HG02623 (cell line): ENCODE data around the gene STK39.

Experiments used
- ATAC-seq: cut with Tn5 transposase; IDR thresholded peaks from one replicate; pipeline ENCODE4 v1.9.1; 2021; ENCODE audit warnings: moderate library complexity; ENCODE audit not compliant: unreplicated experiment

Gene STK39

DNA sequence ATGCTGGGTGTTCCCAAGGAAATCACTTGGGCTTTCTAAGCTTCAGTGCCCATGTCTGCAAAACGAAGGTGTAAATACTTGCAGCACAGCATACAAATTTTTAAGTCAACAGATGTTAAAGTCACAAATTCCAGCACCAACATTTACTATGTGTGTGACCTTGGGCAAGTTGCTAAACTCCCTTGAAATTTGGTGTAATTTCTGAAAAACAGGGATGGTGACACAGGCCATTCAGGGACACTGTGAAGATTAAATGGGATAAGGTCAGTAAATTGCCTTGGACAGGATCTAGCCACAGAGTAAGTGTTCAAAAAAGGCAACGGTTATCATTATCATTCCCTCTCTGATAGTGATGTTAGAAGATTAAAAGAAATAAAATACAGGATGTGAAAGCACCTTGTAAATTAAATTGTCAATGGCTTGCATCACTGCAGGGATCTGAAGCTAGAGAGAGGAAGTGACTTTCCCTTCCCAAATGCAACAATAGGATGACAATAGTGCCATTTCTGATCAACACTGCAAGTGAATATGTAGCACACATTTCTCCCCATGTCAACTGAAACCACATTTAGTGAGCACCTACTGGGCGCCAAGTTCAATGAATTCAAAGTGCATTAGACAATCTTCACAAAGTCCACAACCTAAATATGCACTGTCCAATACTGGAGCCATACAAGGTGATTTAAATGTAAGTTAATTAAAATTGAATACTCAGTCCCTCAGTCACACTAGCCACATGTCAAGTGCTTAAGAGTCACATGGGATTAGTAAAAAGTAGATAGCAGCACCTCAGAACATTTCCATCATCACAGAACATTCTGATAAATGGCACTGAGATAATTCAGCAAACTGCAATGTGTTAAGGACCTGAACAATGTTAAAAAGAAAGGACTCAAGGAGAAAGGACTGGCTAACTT, 81.2 kb downstream of the STK39 start:
- ATAC-seq: no peak

DNA sequence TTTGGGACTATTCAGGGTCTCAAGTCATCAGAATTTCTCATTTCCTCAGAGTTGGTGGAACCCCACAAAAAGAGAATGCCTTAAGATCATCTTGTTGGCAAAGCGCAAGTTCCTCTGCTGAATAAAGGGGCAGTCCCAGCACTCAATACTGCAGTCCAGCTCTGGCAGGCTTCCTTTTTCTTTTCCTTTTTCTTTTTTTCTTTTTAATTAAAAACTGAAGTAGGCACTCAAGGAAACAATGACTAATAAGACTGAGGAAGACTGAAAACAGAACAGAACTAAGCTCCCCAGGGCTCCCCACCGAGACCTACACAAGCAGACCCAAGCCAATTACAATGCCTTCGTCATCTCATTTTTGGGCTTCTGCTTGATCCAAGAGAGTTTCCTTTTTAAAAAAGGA, 82.0 kb downstream of the STK39 start:
- no peak for ATAC-seq

DNA sequence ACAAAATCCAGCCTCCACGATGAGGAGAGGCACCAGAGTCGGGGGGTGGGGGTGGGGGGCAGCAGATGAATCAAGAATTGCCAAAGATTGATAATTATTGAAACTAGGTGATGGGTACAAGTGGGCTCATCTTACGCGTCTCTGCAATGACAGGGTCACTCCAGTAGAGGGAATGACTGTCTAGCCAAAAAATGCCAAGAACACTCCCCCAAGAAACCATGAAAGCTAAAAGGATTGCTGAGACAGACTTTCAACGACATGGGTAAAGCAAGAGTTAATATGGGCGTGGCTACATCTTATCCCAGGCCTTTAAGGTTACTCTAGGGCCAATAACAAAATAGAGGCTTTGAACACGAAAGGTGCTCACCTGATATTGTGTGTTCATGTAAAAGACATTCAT, 86.5 kb downstream of the STK39 start:
- no peak for ATAC-seq

DNA sequence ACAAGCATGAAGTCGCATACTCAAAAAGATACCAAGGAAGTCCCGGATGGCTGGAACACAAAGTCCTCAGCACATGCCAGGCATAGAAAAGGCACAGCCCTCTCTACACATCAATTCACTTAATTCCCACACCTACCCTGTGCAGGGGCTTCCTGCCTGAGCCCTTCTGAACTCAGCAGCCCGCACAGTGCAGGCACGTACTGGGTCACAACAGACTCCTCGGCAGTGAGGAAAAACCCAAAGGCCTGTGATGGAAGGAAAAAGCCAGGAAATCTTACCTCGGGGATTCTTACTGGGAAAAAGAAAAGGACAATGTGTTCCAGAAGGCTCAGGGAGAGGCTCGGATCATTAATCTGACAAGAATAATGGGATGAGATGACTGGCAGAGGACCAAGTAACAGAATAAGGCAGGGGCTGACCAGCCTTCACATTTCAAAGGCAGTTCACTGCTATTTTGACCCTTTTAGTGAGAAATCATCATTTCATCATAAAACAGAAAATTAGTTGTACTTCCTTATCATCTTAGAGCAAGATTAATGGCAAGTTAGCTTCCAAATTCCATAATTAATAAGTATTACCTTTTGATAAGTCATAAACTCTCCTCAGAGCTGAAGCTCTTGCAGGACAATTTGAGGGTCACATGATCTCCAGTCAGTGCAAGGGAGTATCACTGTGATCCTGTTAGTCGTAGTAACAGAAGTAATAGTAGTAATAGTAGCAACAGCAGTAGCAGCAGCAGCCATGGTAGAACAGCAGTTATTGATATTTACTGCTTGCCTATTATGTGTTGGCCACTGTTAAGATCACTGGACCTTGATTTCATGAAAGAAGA, 87.4 kb downstream of the STK39 start:
- ATAC-seq: no peak

DNA sequence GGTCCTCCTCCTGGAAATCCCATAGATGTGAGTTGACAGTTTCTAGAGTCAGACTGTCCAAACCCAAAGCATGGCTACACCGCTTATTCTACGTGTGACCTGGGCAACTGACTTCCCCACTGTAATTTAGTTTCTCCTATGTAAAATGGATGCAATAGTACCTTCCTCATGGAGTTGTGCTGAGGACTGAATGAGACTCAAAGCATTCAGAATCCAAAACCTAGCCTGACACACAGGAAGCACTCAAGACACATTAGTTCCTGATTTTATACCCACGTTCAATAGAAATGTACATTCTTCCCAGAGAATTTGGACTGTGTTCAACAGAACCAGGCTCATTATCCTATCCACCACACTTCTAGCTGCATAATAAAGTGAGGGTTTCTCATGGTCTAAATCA, 88.8 kb downstream of the STK39 start:
- no peak for ATAC-seq

DNA sequence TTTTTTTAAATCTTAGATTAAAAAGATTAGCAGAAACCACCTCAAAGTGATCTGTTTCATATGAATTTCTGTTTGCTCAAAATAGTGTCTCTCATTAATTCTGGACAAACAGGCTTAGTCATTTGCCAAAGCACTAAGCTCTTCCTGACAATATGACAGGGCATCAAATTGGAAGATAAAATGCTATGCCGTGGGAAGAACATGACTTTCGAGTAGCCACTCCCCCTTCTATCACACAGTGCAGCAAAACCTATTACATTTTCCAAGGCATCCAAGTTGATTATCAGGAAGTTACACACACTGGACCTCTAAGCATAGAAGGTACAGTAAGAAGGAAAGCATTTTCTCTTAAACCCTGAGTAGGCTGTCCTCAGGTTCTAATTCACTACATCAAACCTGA, 89.5 kb downstream of the STK39 start:
- ATAC-seq: no peak

DNA sequence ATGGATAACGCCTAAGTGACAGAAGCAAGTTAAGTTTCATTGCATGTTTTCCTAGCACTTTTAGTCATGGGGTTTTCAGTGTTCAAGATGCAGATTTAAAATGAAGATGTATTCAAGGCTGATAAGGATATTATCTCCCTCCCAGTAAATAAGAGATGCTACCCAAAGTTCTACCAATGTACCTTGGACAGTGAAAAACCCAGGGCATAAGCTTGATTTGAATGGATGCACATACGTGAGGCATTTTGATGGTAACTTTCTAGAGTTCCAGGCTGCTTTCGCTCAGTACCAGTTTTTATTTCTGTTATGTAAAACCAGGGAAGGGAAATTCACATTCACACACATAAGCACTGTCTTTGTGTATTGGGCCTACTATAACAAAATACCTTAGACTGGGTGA, 90.3 kb downstream of the STK39 start:
- ATAC-seq: no peak

DNA sequence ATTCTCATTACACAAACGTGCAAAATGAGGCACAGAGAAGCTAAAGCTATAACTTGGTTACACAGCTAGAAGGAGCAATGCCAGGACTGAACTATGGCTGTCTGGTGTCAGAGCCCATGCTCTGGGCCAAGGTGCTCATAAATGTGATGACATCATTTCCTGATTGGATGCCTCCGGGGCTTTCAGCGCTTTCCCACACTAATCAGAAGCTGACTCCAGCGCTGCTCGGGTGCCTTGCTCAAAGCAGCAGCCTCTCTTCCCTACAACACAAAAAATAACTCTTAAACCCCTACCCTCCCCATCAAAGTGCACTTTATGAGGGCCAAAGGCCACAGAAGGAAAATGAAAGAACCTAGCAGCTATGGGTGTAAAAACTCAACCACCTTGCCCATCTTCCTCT, 90.7 kb downstream of the STK39 start:
- no peak for ATAC-seq

DNA sequence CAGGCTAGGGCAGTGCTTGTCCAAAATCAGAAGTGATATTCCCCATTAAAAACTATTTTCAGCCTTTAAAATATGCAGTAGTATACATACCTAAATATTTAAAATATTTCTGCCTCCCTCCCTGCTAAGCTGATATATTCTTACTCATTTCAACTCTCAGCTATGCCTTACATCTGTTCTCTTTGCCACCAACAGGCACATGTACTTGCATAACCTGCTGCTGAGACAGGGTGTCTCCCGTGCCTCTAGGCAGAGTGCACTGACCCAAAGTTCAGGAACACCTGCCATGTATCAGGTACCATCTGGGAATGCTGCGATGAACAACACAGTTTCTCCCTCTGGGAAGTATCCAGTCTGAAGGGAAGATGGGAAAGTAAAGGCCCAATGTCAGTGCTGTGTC, 91.7 kb downstream of the STK39 start:
- no peak for ATAC-seq

DNA sequence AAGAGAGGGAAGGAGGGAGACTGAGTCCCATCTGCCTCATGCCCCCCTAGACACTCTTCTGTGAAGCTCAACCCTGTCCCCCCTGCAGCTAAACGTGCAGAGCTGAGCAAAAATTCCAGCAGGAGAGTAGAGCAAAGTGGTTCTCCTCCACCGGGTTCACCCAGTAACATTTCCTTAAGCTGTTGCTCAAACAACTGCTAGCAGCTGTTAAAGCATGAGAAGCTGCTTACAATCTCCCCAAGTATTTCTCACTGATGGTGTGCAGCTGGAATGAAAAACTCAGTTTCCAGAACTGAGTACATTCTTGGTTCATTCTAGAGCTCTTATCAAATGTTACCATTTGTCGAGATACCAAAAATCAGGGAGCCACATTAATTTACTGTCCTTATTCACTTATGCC, 92.3 kb downstream of the STK39 start:
- ATAC-seq: no peak

DNA sequence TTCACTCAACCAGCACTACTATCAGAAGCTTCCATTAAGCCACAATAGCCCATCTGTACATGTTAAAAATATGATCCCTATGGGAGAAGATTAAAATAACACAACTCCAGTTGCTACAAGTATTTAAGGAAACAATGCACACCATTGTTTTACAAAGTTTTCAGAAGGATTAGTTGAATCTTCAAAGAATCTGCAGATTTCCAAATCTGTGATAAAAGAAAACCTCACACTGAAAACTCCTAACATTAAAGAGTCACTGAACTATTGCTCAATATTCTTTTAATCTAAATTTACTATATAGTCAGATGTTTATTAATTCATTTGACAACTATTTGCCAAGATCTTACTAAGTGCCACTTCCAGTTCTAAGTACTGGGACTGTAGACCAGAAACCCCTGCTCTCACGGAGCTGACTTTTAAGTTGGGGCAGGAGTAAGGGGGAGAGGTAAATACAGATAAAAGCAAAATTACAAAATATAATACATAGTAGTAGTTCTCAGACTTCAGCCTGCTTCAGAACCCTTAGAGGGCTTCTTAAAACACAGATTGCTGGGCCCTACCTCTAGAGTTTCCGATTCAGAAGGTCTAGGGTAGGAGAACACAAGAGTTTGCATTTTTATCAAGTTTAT, 94.4 kb downstream of the STK39 start:
- ATAC-seq: no peak

DNA sequence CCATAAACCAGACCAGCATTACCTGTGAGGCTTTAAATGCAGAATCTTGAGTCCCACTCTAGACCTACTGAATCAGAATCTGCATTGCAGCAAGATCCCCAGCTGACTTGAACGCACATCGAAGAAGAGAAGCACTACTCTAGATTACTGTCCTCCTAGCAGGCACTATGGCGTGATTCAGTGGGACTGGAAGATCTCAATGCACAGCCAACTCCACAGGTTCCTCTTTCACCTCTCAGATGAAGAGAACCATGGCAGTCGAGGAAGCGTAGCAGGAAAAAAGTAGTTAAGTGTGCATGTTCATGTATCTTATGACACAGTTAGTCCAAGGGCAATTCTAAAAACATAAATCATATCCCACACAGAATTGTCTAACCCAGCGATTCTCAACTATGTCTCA, 97.4 kb downstream of the STK39 start:
- no peak for ATAC-seq

DNA sequence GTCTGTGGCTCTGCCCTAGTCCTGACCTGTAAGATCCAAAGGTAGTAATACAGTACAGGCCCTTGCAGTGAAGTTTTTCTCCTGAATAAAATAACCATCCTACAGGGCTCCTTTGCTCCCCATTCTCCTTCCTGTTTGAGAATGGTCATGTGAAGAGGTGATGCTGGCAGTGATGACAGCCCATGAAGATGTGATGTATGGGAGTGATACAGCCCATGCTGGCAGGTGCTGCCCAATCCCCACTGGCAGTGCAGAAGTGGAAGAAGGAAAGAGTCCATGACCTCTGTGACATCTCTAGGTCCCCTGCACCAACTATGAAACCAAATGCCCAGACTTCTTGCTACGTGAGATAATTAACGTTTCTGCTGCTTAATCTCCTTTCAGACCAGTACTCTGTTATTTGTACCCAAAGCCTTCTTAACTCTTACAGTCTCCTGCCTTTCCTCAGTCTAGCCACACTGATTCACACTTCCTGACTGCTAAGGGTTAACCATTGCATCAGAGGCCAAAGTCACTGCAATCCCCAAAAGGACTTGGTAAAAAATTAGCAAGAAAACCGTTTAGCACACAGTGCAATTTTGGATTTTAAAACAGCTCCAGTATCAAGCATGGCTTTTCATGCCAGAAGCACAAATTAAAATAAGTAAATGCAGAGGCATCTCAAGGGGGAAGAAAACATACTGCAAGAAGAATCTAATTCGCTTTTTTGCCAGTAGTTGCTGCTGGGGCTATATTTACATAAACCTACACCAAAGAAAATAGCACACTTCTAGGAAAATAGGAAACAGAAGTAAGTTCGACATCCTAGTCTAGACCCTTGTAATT, 98.0 kb downstream of the STK39 start:
- ATAC-seq: no peak

DNA sequence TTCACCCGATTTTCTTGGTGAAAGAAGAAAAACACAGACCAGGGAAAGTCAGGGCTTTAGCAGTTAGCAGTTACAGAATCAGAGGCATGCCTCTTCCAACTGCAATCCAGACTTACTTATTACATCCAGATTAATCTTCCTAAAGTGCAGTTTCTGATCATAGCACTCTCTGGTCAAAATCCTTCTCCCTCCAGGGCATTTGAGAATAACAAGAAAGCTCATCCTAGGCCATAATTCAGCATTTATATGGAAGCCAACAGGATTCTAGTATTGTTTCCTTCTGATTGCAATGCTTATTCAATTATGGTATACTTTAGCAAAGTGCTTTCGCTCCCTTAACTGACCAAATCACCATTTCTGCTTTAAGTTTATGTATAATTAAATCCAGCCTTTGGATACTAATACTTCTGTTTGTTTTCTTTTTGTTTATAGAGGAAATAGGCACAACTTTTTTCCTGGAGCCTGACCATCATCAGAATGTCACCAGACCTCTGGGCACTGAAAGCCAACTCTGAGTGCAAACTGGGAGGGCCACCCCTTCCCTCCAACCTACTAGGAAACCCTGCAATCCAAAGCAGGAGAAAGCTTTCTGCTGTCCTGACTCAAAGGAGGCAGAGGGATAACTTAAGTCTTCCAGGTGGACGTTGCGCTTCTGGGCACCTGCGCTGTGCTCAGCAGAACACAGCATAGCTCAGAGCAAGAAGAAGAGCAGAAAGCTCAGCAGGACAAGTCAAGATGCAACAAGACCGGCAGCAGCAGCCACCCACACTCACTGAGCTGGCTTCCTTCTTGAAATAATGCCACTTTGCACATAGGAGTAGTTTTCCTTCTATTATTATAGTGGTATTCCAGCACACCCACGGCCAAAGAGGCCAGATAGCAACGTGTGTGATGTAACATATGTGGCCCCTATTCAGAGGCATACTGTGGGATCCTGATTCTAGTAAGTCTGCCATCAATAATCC, 99.3 kb downstream of the STK39 start:
- ATAC-seq: no peak

DNA sequence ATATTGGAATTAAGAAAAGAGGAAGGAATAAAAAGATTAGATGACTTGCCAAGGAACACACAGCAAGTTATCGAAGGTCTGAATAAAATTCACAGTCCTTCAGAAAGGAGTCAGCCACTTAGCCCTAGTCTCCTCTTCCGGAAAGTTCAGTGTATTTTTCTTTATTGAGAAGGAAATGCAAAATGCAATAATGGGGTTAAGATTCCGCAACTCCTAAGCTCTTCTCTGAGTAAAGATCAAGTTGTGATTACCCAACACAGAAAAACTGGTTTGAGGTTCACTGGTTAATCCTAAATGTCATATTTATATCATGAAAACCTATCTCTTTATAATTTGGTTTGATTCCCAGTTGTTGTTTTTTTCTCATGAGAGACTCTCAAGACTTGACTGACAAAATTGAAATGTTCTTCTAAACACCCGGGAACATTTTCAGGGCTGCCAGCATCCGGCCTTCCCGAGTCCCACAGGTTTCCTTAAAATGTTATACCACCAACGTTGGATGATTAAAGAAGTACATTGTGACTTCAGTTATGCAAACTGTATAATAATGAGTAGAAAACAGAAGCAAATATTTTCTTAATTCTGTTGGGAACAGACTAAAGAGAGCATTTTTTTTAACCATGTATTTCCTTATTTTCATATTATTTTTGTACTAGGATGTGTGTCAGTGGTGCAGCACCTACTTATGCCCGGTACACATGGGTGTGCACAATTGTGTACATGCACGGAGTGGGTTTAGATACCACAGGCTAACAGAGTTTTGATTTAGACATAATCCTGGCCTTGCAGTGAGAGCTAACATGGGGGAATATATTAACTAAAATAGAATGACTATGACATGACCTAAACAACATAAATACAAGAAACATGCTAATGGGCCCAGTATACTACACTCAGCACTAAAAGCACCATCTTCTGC, 100.2 kb downstream of the STK39 start:
- no peak for ATAC-seq

DNA sequence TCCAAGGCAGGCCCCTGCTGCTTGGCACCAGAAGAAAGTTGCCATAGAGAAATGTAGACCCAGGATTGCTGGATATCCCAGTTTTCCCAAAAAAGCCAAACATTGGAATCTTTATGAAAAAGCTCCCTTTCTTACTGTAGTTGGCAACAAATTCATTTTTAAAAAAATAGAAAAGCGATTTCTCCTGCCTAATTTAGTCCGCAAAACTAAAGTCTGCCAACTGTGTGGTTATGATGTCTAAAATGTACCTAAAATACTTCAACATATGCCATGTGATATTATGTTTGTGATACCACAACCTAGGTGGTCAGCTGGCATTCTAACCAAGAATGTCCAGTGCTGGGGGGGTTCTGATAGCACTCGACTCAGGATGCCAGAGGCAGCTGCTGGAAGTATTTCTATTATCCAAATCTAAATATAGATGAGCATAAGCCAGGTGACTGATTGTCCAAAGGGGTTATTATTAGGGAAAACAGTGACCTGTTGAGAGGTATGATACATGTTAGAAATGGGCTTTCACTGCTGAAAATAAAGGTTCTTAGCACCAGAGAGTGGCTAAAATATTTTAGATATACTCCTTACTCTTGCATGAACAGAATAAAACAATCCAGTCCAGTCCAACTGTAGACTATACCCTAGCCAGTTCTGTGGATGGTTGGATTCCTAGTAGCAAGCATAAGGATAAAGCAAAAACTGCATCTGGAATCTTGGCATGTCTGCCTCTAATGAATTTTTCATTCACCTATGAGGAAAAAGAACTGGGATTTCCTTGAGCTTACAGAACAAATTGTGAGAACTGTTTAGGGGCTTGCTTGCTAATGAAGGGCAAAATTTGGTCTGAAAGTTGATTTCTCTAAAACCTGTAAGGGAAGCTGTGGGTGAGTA, 101.7 kb downstream of the STK39 start:
- no peak for ATAC-seq

DNA sequence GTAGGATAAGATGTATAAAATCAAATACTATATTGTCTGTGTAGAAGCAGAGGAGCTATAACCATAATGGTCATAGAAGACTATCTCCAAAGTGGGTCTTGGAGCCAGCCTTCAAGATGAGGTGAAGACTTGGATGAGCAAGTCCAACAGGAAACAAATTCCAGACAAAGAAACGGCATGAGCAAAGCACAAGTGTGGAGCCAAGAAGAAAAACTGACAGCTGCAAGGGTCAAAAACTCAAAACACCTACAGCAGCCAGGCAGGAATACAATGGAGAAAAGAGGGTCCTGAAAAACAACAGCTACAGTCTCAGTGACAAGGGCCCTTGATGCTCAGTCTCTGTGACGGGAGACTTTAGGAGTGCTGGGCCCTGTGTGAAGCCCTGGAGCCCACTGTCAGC, 102.4 kb downstream of the STK39 start:
- no peak for ATAC-seq

DNA sequence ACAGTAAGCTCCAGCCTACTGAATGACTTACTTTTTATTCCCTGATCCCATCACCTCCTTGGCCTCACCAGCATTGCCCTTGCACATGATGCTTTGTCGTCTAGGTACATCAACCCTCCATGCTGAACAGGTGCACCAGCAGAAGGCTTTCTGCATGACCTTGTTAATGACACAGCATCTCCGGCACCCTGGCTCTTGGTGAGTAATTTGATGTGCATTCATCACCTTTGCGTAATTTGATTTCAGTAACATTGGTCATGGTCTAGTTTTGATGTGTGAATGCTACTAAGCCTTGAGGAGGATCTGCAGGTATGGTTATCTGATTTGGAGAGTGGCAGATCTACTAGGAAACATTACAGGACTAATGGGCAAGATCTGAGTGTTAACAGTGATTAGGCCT, 103.6 kb downstream of the STK39 start:
- no peak for ATAC-seq
